Lower leg skin (tissue), 4 donors: Measurements from ENCODE around the gene EEF1B2. TPM values are rescaled to one million over a fixed set of nuclear protein-coding genes. Genes with fewer than 3 reads are reported as not detected.
"Not testable (repeated sequence)": the region's sequence is repeated elsewhere in the genome, so short reads cannot be mapped to it uniquely, and the experiment has no call there.

Source experiments
- DNase-seq, 2 donors: peaks; one replicate each; pipeline ENCODE4 v3.0.0-alpha.2; 2019; ENCODE audit warnings: low spot score in 2 of 2
- H3K4me3 ChIP-seq: fragments of 200-600 bp; sonication (generic); 2 replicates; pipeline ENCODE4 v1.5.1; 2017; ENCODE audit warnings: mild to moderate bottlenecking, low read depth; ENCODE audit not compliant: poor library complexity, severe bottlenecking
- CTCF ChIP-seq, 3 donors: fragments of 450-650 bp; IDR thresholded peaks; one replicate each; pipeline ENCODE4 v1.5.1; 2016; ENCODE audit warnings: antibody characterized with exemption in 3 of 3, mild to moderate bottlenecking in 3 of 3, moderate library complexity in 2 of 3
- POLR2A ChIP-seq, 2 donors: fragments of 450-650 bp; IDR thresholded peaks; one replicate each; pipeline ENCODE4 v1.6.1; 2016 to 2017; ENCODE audit warnings: antibody characterized with exemption in 2 of 2, mild to moderate bottlenecking in 1 of 2, moderate library complexity in 1 of 2
- WGBS, 2 donors: methylation state at CpG; one replicate each; pipeline ENCODE4 v1.1.5; 2018; 5-methylcytosine and 5-hydroxymethylcytosine counted together
- intact Hi-C: fragments of 100-400 bp; cut with DNase I; formaldehyde crosslinking; loops from one replicate; pipeline ENCODE4 v1.15.0; 2023; ENCODE audit warnings: low total_unique reads
- total RNA-seq, 4 donors: library from RNA; depleted of rRNA; stranded (reverse); fragments of >200 nt; gene quantifications; one replicate each; pipeline ENCODE4 v1.1.0, GENCODE V29; 2016

The EEF1B2 gene
- 100 to 1,000 TPM; 483 to 986 (median 575) TPM for total RNA-seq

DNA sequence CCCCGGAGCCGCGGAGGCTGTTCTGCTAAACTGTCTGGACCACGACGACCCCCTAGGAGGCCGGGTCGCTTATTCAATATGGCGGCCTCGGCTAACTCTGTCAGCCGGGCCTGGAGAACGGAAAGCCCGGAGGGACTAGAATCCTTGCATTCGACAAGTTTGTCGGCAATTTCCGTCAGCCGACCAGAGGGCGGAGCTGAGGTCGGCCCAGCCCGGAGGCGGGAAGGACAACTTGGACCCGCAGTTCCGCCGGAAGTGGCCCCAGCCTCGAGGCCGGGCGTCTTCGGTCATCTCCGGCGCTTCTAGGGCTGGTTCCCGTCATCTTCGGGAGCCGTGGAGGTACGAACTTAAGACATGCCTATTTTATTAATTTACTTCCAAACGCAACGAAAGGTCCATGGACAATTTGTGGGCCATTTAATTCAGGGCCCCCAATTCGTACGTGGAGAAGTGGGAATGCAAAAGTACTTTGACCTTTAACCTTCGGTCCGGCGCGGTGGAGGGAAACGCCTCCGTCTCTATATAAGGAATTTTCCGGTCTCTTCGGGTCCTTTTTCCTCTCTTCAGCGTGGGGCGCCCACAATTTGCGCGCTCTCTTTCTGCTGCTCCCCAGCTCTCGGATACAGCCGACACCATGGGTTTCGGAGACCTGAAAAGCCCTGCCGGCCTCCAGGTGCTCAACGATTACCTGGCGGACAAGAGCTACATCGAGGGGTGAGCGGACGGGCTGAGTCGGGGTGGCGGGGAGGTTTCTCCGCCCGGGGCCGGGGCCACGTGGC is at the start of gene EEF1B2, which contains the start of gene NDUFS1:
EEF1B2 (plus strand) TSS at position 550 of the 779 bp plus-strand sequence; CDS start at position 635, 85 bp downstream.
NDUFS1 (minus strand) TSS at position 99 of the 779 bp plus-strand sequence. CDS start 5,766 bp downstream, outside the sequence.
- DNase-seq, result peak; percentile 96 to 99
- TF ChIP-seq POLR2A (IDR thresholded peaks at IDR 0.05) (peak in 1 of 2 donors; percentile 26), CTCF (IDR thresholded peaks at IDR 0.05) (no peak)
- WGBS, 2 donors, result 0% methylated on average over 51 to 64 of the region's 64 CpGs
- intact Hi-C loops, result loop anchor here (5.0 kb wide), 1 partner anchor 98 kb away; no protein-coding TSS in a partner anchor
- peak within 1 kb of the TSS; percentile 74 for H3K4me3 ChIP-seq

- no peak for DNase-seq
- WGBS, 2 donors, result 94 to 97% methylated on average over 3 of the region's 3 CpGs
- intact Hi-C loops, result no loop called here
- H3K4me3 ChIP-seq, result no peak overlapping the region
- TF ChIP-seq CTCF (IDR thresholded peaks at IDR 0.05), result no peak
- TF ChIP-seq POLR2A (IDR thresholded peaks at IDR 0.05), result no peak
These were observed 47.6 kb upstream of the EEF1B2 start for GRCh38 chr2:206112108-206112507.

DNA sequence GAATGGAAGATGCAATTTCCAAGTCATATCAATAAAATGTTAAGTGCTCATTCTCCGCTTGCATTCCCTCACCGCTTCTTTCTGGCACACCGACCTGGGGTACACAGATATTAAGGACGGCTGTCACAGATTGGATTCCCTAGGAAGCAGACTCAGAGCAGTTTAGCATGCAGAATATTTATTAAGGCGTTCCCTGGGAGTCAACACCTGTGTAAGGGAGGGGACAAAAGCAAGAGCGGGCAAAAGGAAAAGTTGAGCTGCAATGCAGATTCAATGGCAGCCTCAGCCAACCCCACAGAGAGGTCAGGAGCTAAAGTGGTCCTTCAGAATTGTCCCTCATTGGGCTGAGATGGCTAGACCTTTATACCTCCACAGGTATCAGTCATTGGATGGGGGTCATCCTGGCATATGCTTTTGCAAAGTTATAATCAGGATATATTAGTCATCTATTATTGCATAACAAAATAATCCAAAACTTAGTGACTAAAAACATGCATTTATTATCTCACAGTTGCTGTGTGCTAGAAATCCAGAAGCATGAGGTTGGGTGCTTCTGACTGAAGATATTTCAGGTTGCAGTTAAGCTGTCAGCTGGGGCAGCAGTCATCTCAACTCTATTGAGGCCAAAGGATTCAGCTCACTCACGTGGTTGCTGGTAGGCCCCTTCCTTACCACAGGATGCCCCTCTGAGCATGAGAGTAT is 46.7 kb upstream of the EEF1B2 start:
- DNase-seq, result no peak
- TF ChIP-seq POLR2A (IDR thresholded peaks at IDR 0.05), result no peak
- no peak for TF ChIP-seq CTCF (IDR thresholded peaks at IDR 0.05)
- intact Hi-C loops, result no loop called here
- 91 to 93% methylated on average over 7 of the region's 7 CpGs for WGBS, 2 donors
- no peak overlapping the region for H3K4me3 ChIP-seq

- intact Hi-C loops, result no loop called here
- WGBS, 2 donors, result 88 to 95% methylated on average over 3 of the region's 3 CpGs
- no peak for TF ChIP-seq POLR2A (IDR thresholded peaks at IDR 0.05)
- no peak for DNase-seq
- H3K4me3 ChIP-seq, result no peak overlapping the region
These were observed 44.6 kb upstream of the EEF1B2 start for GRCh38 chr2:206115026-206115578.

DNA sequence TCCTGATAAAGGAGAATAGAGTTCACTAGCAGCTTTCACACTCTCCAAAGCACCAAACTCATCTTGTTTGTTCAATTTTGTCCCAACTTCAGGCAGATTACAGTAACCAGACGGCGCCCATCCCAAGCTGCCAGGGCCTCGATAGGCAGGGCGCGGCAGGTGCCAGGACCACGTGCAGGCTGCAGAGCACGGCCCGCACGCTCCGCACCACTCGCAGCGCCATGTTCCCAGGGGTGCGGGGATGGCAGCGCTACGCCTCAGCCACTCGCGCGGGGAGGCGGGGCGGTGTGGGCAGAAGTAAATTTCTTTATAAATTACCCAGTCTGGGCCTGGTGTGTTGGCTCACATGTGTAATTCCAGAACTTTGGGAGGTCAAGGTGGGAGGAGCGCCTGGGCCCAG is 43.4 kb upstream of the EEF1B2 start:
- 90 to 93% methylated on average over 21 of the region's 21 CpGs for WGBS, 2 donors
- no peak overlapping the region for H3K4me3 ChIP-seq
- TF ChIP-seq CTCF (IDR thresholded peaks at IDR 0.05) (no peak), POLR2A (IDR thresholded peaks at IDR 0.05) (no peak)
- intact Hi-C loops, result no loop called here
- DNase-seq, result no peak

GRCh38 chr2:206122569-206122968 is 37.1 kb upstream of the EEF1B2 start:
- intact Hi-C loops, H3K4me3 ChIP-seq, DNase-seq: not testable (repeated sequence)
- 92 to 98% methylated on average over 3 of the region's 3 CpGs for WGBS, 2 donors
